HEK293 (cell line): ENCODE measurements around the gene TSKU.

Source experiments
- CTCF ChIA-PET: fragments of 350-600 bp; formaldehyde crosslinking; extraction: SDS; loops from one replicate; lab custom pipeline; 2021; ENCODE audit warnings: antibody characterized with exemption; lab: Yijun Ruan, JAX
- POLR2A ChIA-PET: fragments of 300-600 bp; formaldehyde crosslinking; extraction: SDS; loops from one replicate; lab custom pipeline; 2020; ENCODE audit warnings: antibody characterized with exemption, inconsistent platforms; lab: Yijun Ruan, JAX
- H3K27ac ChIP-seq: fragments of 200-500 bp; sonication (Bioruptor generic); 2 replicates; pipeline ENCODE4 v1.5.1; 2014; ENCODE audit warnings: low read depth, low read length, control low read depth, inconsistent platforms; ENCODE audit errors: extremely low read depth
- H3K36me3 ChIP-seq, 2 experiments: fragments of 200-500 bp in 1 of 2; sonication (Bioruptor generic) in 1 of 2; 1 replicate in 1 of 2; 2 replicates in 1 of 2; pipeline ENCODE4 v1.5.1; 2014 to 2017; ENCODE audit warnings: inconsistent platforms in 2 of 2, low read length in 2 of 2; ENCODE audit not compliant: control insufficient read depth in 2 of 2, insufficient read depth in 1 of 2
- H3K4me1 ChIP-seq: fragments of 200-500 bp; sonication (Bioruptor generic); 2 replicates; pipeline ENCODE4 v1.5.1; 2014; ENCODE audit warnings: mild to moderate bottlenecking, low read length, inconsistent platforms; ENCODE audit not compliant: control insufficient read depth, insufficient read depth
- H3K4me3 ChIP-seq: 2 replicates; pipeline ENCODE4 v1.5.1; 2011; ENCODE audit warnings: low read depth, mild to moderate bottlenecking, control low read depth, low read length, moderate library complexity
- H3K9me3 ChIP-seq: fragments of 200-500 bp; sonication (Bioruptor generic); 2 replicates; pipeline ENCODE4 v1.5.1; 2014; ENCODE audit warnings: low read depth, low read length, inconsistent platforms; ENCODE audit not compliant: control insufficient read depth, insufficient read depth
- EGR2 ChIP-seq: fragments of 450-650 bp; formaldehyde crosslinking; IDR thresholded peaks from 2 replicates; pipeline ENCODE4 v1.5.1; 2016; ENCODE audit warnings: low read depth, missing biosample characterization, missing genetic modification characterization
- ELK4 ChIP-seq: IDR thresholded peaks from 2 replicates; pipeline ENCODE4 v1.6.1; 2011; ENCODE audit warnings: mild to moderate bottlenecking, low read depth, low read length, borderline replicate concordance
- IKZF3 ChIP-seq: fragments of 450-650 bp; IDR thresholded peaks from 2 replicates; pipeline ENCODE4 v1.5.0; 2018; ENCODE audit warnings: missing biosample characterization, mild to moderate bottlenecking, missing genetic modification characterization, moderate library complexity
- MEIS1 ChIP-seq: sonication (generic); formaldehyde crosslinking; IDR thresholded peaks from 2 replicates; pipeline ENCODE4 v1.8.1; 2022; ENCODE audit warnings: missing genetic modification reagents, mild to moderate bottlenecking, borderline replicate concordance
- PRDM1 ChIP-seq: fragments of 450-650 bp; formaldehyde crosslinking; IDR thresholded peaks from 2 replicates; pipeline ENCODE4; 2016; ENCODE audit warnings: missing biosample characterization, missing genetic modification characterization
- ZBTB1 ChIP-seq: fragments of 450-650 bp; formaldehyde crosslinking; IDR thresholded peaks from 2 replicates; pipeline ENCODE4 v1.5.1; 2016; ENCODE audit warnings: missing biosample characterization, missing genetic modification characterization
- ZBTB48 ChIP-seq: fragments of 450-650 bp; formaldehyde crosslinking; IDR thresholded peaks from 2 replicates; pipeline ENCODE4 v1.5.1; 2016; ENCODE audit warnings: missing biosample characterization, missing genetic modification characterization
- ZNF114 ChIP-seq: fragments of 450-650 bp; formaldehyde crosslinking; IDR thresholded peaks from 2 replicates; pipeline ENCODE4 v1.5.0; 2017; ENCODE audit warnings: missing biosample characterization, missing genetic modification characterization
- ZNF157 ChIP-seq: fragments of 450-650 bp; formaldehyde crosslinking; IDR thresholded peaks from 2 replicates; pipeline ENCODE4 v1.5.1; 2016; ENCODE audit warnings: missing biosample characterization, missing genetic modification characterization
- ZNF184 ChIP-seq: fragments of 450-650 bp; IDR thresholded peaks from 2 replicates; pipeline ENCODE4 v1.5.1; 2018; ENCODE audit warnings: missing biosample characterization, mild to moderate bottlenecking, missing genetic modification characterization
- ZNF221 ChIP-seq: fragments of 450-650 bp; formaldehyde crosslinking; IDR thresholded peaks from 2 replicates; pipeline ENCODE4 v1.5.1; 2017; ENCODE audit warnings: missing biosample characterization, missing genetic modification characterization, borderline replicate concordance
- ZNF248 ChIP-seq: fragments of 450-650 bp; formaldehyde crosslinking; IDR thresholded peaks from 2 replicates; pipeline ENCODE4 v1.5.1; 2017; ENCODE audit warnings: missing biosample characterization, missing genetic modification characterization
- ZNF266 ChIP-seq: fragments of 450-650 bp; formaldehyde crosslinking; IDR thresholded peaks from 2 replicates; pipeline ENCODE4 v1.5.1; 2016; ENCODE audit warnings: missing biosample characterization, missing genetic modification characterization, low read depth
- ZNF354C ChIP-seq: fragments of 450-650 bp; formaldehyde crosslinking; IDR thresholded peaks from 2 replicates; pipeline ENCODE4 v1.5.1; 2016; ENCODE audit warnings: missing biosample characterization, missing genetic modification characterization, low read depth, borderline replicate concordance
- ZNF362 ChIP-seq: fragments of 450-650 bp; formaldehyde crosslinking; IDR thresholded peaks from 2 replicates; pipeline ENCODE4 v1.5.1; 2016; ENCODE audit warnings: missing biosample characterization, missing genetic modification characterization
- ZNF426 ChIP-seq: fragments of 450-650 bp; formaldehyde crosslinking; IDR thresholded peaks from 2 replicates; pipeline ENCODE4 v1.5.1; 2017; ENCODE audit warnings: missing biosample characterization, missing genetic modification characterization, mild to moderate bottlenecking, inconsistent platforms, moderate library complexity
- ZNF48 ChIP-seq: fragments of 450-650 bp; formaldehyde crosslinking; IDR thresholded peaks from 2 replicates; pipeline ENCODE4 v1.5.1; 2016; ENCODE audit warnings: missing biosample characterization, missing genetic modification characterization
- ZNF513 ChIP-seq: fragments of 450-650 bp; IDR thresholded peaks from 2 replicates; pipeline ENCODE4 v1.5.1; 2018; ENCODE audit warnings: missing biosample characterization, missing genetic modification characterization
- ZNF544 ChIP-seq: fragments of 450-650 bp; formaldehyde crosslinking; IDR thresholded peaks from 2 replicates; pipeline ENCODE4 v1.5.0; 2017; ENCODE audit warnings: missing biosample characterization, missing genetic modification characterization
- ZNF623 ChIP-seq: fragments of 450-650 bp; formaldehyde crosslinking; IDR thresholded peaks from 2 replicates; pipeline ENCODE4 v1.5.1; 2016; ENCODE audit warnings: missing biosample characterization, missing genetic modification characterization
- ZNF664 ChIP-seq: fragments of 450-650 bp; formaldehyde crosslinking; IDR thresholded peaks from 2 replicates; pipeline ENCODE4 v1.5.1; 2016; ENCODE audit warnings: missing biosample characterization, missing genetic modification characterization
- ZNF692 ChIP-seq: fragments of 450-650 bp; formaldehyde crosslinking; IDR thresholded peaks from 2 replicates; pipeline ENCODE4 v1.5.1; 2016; ENCODE audit warnings: missing biosample characterization, missing genetic modification characterization
- TF ChIP-seq, protein P1 (sequence below): fragments of 450-650 bp; formaldehyde crosslinking; IDR thresholded peaks from 2 replicates; pipeline ENCODE4 v1.5.1; 2016; ENCODE audit warnings: missing biosample characterization, missing genetic modification characterization
- TF ChIP-seq, protein P2 (sequence below): fragments of 450-650 bp; formaldehyde crosslinking; IDR thresholded peaks from 2 replicates; pipeline ENCODE4 v1.5.1; 2016; ENCODE audit warnings: missing biosample characterization, missing genetic modification characterization

Gene TSKU

DNA sequence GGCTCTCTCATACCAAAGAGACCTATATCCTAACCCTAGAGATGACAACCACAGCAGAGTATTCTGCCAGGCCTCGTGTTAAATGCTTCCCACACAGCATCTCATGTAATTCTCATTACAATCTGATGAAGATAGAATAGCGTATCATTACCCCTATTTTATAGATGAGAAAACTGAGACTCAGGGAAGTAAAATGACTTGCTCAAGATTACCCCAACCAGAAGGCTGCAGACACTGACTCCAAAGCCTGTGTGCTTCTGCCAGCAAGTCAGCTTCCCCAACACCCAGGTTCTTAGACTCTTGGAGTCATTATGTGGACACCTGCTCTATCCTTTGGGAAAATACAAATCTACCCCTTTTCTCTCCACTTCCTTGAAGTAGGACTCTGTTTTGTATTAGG is 23.6 kb upstream of the TSKU start (continued):
- no peak for TF ChIP-seq ZNF362 (tag by site-specific recombination)
- TF ChIP-seq ZNF157 (tag by site-specific recombination): no peak
- no peak for TF ChIP-seq ZBTB1
- no peak for TF ChIP-seq EGR2 (tag by site-specific recombination)

- TF ChIP-seq ZBTB48 (tag by site-specific recombination) (no peak), PRDM1 (tag by site-specific recombination) (no peak), IKZF3 (tag by site-specific recombination) (no peak), ZNF664 (tag by site-specific recombination) (no peak), ZNF513 (no peak), ZNF544 (tag by site-specific recombination) (no peak), ZNF114 (tag by site-specific recombination) (no peak), ZNF184 (tag by site-specific recombination) (no peak), ZNF692 (tag by site-specific recombination) (no peak), ZNF623 (no peak), MEIS1 (CRISPR knock-in tag) (no peak), ZNF248 (no peak), ZNF426 (tag by site-specific recombination) (no peak), ZNF266 (tag by site-specific recombination) (no peak), ZNF354C (tag by site-specific recombination) (no peak), ZNF48 (tag by site-specific recombination) (no peak), ZNF221 (tag by site-specific recombination) (no peak), ELK4 (no peak)
- TF ChIP-seq, protein P1, sequence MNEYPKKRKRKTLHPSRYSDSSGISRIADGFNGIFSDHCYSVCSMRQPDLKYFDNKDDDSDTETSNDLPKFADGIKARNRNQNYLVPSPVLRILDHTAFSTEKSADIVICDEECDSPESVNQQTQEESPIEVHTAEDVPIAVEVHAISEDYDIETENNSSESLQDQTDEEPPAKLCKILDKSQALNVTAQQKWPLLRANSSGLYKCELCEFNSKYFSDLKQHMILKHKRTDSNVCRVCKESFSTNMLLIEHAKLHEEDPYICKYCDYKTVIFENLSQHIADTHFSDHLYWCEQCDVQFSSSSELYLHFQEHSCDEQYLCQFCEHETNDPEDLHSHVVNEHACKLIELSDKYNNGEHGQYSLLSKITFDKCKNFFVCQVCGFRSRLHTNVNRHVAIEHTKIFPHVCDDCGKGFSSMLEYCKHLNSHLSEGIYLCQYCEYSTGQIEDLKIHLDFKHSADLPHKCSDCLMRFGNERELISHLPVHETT: no peak
- TF ChIP-seq, protein P2, sequence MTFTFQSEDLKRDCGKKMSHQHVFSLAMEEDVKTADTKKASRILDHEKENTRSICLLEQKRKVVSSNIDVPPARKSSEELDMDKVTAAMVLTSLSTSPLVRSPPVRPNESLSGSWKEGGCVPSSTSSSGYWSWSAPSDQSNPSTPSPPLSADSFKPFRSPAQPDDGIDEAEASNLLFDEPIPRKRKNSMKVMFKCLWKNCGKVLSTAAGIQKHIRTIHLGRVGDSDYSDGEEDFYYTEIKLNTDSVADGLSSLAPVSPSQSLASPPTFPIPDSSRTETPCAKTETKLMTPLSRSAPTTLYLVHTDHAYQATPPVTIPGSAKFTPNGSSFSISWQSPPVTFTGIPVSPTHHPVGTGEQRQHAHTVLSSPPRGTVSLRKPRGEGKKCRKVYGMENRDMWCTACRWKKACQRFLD (tag by site-specific recombination): no peak
- CTCF ChIA-PET: interaction anchor here (0.6 kb wide), 2 partner anchors 18 to 26 kb away, joined by 3 read pairs; no protein-coding TSS in a partner anchor
Measured at GRCh38 chr11:76760236-76760635, 22.9 kb upstream of the TSKU start.

More at GRCh38 chr11:76760236-76760635, 22.9 kb upstream of the TSKU start:
- POLR2A ChIA-PET: no interaction called here
- H3K4me1 ChIP-seq: no peaks in the 10 kb centered on the region
- no peaks in the 10 kb centered on the region for H3K36me3 ChIP-seq
- no peak overlapping the region for H3K27ac ChIP-seq
- H3K9me3 ChIP-seq: no peaks in the 10 kb centered on the region
- H3K4me3 ChIP-seq: no peak overlapping the region
